Measurements from ENCODE around the gene MUC6.

Gene MUC6, protein sequence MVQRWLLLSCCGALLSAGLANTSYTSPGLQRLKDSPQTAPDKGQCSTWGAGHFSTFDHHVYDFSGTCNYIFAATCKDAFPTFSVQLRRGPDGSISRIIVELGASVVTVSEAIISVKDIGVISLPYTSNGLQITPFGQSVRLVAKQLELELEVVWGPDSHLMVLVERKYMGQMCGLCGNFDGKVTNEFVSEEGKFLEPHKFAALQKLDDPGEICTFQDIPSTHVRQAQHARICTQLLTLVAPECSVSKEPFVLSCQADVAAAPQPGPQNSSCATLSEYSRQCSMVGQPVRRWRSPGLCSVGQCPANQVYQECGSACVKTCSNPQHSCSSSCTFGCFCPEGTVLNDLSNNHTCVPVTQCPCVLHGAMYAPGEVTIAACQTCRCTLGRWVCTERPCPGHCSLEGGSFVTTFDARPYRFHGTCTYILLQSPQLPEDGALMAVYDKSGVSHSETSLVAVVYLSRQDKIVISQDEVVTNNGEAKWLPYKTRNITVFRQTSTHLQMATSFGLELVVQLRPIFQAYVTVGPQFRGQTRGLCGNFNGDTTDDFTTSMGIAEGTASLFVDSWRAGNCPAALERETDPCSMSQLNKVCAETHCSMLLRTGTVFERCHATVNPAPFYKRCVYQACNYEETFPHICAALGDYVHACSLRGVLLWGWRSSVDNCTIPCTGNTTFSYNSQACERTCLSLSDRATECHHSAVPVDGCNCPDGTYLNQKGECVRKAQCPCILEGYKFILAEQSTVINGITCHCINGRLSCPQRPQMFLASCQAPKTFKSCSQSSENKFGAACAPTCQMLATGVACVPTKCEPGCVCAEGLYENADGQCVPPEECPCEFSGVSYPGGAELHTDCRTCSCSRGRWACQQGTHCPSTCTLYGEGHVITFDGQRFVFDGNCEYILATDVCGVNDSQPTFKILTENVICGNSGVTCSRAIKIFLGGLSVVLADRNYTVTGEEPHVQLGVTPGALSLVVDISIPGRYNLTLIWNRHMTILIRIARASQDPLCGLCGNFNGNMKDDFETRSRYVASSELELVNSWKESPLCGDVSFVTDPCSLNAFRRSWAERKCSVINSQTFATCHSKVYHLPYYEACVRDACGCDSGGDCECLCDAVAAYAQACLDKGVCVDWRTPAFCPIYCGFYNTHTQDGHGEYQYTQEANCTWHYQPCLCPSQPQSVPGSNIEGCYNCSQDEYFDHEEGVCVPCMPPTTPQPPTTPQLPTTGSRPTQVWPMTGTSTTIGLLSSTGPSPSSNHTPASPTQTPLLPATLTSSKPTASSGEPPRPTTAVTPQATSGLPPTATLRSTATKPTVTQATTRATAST (N-terminal part only)

GRCh38 chr11:1036303-1036923 is at the start of gene MUC6:
Gene MUC6, minus strand, starts transcription at chr11:1036718. Its CDS starts 63 bp downstream, at chr11:1036655.
- DNase-seq = no peak

DNA sequence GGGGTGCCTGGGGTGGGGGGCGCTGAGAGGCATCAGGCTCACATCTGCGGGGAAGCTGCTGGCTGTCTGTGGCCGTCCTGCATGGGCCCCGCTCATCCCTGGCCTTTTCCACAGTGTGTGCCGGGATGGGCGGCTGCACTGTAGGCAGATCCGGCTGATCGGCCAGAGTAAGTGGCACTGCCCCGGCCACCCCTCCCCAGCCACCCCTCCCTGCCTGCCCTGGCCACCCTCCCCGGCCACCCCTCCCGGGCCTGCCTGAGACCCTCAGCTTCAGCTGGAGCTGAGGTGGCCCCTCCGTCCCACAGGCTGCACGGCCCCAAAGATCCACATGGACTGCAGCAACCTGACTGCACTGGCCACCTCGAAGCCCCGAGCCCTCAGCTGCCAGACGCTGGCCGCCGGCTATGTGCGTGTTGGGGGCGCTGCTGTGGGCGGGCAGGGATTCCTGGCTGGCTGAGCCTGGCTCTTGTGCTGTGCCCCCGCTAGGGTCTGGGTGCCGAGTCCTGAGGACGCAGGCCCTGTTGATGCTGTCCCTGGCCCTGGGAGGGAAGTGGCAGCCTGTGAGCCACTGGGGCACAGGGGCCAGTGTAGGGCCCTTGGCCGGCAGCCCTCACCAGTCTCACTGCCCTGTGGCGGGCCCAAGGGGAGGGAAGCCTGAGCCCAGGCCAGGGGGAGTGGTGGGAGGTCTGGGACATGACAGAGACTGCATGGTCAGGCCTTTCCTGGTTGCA is 49.1 kb upstream of the MUC6 start:
- no peak for DNase-seq

DNA sequence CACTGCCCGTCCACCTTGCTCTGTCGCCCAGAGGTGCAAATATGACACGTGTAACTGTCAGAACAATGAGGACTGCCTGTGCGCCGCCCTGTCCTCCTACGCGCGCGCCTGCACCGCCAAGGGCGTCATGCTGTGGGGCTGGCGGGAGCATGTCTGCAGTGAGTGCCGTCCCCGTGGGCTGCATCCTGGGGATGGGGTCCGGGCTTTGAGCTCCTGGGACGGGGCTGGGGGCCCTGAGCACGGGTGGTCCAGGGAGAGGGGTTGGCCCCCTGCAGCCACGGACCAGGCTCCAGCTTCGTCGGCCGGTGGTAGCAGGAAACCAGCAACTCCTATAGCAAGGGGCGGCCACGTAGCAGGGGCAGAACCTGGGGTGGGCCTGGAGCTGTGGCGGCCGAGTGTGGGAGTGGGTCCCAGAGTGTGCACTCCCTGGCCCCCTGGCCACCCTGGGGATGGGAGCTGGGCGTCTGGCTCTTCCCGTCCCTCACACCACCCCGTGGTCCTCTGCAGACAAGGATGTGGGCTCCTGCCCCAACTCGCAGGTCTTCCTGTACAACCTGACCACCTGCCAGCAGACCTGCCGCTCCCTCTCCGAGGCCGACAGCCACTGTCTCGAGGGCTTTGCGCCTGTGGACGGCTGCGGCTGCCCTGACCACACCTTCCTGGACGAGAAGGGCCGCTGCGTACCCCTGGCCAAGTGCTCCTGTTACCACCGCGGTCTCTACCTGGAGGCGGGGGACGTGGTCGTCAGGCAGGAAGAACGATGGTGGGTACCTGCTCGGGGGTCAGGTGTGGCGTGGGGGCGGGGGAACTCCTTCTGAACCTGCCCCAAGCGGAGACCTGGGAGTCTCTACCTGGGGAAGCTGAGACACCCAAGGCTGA is 48.3 kb upstream of the MUC6 start:
- no peak for DNase-seq

DNA sequence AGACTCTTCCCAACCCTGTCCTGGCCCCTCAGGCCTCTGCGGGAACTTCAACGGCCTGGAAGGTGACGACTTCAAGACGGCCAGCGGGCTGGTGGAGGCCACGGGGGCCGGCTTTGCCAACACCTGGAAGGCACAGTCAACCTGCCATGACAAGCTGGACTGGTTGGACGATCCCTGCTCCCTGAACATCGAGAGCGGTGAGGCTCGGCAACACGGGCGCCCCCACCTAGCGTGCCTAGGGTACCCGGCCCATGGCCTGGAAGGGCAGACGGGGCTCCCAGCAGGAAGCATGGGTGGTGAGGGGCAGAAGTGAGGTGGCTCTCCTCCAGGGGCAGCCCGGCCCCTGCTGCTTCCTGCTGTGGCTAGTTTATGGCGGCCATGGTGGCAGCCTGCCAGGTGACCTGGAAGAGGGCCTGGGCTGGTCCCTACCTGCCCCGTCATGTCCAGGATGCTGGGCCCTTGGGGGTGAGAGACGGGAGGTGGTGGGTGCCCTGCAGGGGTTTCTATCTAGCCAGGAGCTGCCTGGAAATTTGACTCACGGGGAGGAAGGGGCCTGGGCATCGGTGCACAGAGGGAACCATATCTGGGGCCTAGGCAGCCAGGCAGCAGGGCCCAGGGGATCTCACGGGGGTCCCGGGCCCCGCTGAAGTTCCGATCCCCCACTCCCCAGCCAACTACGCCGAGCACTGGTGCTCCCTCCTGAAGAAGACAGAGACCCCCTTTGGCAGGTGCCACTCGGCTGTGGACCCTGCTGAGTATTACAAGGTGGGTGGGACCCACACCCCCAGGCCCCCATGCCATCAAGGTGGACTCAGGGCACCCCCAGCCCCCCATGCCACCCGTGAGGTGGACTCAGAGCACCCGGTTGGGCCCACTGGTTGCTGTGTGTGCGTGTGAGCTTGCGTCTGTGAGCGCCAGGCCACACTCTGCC is 47.4 kb upstream of the MUC6 start:
- DNase-seq = no peak

GRCh38 chr11:1082728-1083620 is 46.5 kb upstream of the MUC6 start:
- DNase-seq = no peak

GRCh38 chr11:1082346-1082727 is 45.8 kb upstream of the MUC6 start:
- no peak for DNase-seq

DNA sequence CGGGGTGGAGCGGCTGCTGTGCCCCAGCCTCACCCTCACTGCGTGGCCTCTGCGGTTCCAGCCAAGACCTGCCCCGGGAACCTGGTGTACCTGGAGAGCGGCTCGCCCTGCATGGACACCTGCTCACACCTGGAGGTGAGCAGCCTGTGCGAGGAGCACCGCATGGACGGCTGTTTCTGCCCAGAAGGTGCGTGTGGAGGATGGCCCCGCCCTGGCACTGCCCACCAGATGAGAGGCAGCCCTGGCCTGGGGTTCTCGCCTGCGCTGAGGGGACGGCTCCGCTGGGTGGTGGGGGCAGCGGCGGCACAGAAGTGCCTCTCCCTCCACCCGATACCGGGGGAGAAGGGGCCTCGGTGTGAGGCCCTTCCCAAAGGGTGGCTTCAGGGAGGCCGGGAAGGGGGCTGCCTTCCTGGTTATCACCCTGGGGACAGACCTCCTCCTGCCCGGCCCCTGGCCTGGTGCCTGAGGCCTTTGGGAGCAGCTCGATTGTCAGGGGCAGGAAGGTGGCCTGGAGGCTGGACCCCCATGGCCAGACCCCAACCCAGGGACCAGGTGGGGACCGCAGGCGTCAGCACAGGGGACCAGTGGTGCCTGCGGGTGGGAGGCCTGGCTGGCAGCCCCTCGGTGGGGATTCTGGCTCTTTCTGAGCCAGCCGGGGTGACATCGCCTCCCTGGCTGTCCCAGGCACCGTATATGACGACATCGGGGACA is 45.2 kb upstream of the MUC6 start:
- no peak for DNase-seq

- DNase-seq = no peak
Observed at GRCh38 chr11:1078191-1078601, 41.7 kb upstream of the MUC6 start.

DNA sequence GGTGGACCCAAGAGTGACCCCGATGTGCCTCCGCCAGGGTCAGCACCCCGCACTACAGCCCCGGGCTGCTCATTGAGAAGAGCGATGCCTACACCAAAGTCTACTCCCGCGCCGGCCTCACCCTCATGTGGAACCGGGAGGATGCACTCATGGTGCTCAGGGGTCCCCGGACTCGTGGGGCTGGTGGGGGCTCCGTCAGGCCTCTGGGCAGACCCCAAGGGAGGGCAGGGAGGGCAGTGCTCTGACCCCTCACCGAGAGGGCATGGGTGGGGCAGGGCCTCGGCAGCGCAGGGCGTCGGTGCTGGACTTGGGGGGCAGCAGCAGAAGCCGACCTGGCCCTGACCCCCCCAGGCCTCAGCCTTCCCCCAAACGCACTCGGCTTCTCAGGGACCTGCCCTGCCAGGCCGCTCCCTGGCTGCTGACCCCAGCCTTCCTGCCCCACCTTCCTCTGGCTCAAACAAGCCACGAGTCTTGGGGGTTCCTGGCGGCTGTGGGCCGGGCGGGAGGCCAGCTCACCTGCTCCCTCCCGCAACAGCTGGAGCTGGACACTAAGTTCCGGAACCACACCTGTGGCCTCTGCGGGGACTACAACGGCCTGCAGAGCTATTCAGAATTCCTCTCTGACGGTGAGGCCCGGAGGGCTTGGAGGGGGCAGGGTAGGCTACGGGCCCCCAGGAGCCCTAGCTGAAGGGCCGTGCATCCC is 41.0 kb upstream of the MUC6 start:
- no peak for DNase-seq

DNA sequence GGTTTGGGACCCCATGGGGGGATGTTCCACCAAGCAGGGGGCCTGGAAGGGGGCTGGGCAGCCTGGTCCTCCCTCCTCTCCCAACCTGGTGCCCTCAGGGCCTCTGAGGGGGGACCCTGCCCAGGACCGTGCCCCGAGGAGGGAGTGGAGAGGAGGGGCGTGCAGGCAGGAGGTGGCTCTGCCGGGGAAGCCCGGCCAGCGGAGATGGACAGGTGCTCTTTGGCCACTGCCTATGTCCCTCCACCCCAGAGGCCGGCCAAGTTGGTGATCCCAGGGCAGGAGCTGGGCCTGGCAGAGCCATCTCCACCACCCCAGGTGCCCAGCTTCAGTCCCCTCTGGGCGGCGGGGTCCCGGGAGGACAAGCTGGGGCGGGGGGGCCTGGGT is 40.5 kb upstream of the MUC6 start:
- no peak for DNase-seq

GRCh38 chr11:1076061-1076665 is 39.6 kb upstream of the MUC6 start:
- DNase-seq = no peak

GRCh38 chr11:1075341-1075911 is 38.9 kb upstream of the MUC6 start:
- DNase-seq = no peak

DNA sequence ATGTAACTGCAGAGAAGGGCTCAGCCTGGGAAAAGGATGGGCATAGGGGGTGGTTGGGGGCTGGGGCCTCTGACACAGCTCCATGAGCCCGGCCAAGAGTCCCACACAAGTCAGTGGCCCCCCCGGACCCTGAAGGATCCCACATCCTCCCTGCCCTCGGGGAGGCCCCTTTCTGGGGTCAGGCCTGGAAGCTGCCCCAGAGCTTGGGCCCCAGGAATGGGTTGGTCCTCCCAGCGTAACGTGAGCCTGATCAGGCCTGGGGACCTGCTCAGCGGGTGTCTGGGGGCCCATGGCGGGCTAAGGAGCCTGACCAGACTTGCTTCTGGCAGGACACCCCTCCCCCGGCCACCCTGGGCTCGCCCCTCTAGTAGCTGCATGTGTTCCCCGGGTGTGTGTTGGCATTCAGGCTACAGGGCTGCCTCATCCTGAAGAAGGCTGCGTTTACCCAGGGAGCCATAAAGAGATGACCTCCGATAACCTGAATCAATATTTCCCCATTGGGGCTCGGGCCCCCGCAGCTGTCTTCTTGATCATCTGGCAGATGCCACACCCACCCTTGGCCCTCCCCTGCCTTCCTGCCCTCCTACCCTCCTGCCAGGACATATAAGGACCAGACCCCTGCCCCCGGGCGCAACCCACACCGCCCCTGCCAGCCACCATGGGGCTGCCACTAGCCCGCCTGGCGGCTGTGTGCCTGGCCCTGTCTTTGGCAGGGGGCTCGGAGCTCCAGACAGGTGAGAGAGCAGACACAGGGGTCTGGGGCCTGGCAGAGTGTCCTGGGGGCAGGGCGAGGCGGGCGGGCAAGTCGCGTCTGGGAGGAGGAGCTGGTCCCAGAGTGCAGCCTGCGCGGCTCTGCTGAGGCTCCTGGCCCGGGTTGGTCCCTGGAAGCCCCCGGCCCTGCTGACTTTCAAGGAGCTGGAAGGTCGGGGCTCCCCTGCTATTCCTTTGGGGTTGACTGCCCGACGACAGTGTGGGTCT is 38.0 kb upstream of the MUC6 start, which contains the start of gene MUC2:
Gene MUC2, plus strand, starts transcription at position 631 of the 978 bp plus-strand sequence.
- no peak for DNase-seq

DNA sequence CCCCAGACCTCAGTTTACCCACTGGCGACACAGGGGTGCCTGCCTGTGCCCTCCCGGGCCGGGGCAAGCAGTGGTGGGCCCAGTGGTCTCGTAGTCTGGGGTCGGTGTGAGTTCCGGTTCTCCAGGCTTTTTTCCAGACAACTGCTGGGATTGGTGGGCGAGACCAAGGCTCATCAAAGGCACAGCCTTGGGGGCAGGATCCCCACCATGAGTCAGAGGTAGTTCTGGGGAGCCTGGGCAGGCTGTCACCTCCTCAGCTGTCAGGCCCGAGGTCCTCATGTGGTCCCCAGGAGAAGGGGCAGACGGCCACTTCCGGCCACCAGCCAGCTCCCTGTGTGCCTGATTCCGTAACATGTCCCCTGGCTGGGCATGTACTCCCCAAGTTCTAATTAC is 37.3 kb upstream of the MUC6 start:
- no peak for DNase-seq

DNA sequence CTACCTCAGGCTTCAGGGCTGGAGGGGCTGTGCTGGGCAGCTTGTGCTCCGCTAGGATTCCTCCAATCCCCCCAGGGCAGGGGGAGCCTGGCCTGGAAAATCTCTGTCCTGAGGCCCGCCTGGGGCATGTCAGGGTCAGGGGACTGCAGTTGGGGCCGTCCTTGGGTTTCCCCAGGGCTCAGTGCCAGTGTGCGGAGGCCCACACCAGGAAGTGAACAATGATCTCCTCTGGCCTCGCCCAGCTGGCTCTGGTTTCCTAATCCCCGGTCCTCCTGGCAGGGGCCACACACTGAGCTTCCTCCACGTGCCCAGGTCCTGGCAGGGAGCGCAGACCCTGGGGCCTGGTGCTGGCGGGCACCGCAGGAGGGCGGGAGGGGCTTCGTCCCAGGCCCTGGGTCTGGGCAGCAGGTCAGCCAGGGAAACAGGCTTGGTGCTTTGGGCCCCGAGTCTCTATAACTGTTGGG is 36.8 kb upstream of the MUC6 start:
- DNase-seq = no peak
